ENCODE data around the gene RPS6KL1. TPM values are rescaled to one million over a fixed set of nuclear protein-coding genes. Genes with fewer than 3 reads are reported as not detected.

The RPS6KL1 gene
- total and polyA plus RNA-seq, 5 donors = 10.5 to 20.7 (median 17.2) TPM

DNA sequence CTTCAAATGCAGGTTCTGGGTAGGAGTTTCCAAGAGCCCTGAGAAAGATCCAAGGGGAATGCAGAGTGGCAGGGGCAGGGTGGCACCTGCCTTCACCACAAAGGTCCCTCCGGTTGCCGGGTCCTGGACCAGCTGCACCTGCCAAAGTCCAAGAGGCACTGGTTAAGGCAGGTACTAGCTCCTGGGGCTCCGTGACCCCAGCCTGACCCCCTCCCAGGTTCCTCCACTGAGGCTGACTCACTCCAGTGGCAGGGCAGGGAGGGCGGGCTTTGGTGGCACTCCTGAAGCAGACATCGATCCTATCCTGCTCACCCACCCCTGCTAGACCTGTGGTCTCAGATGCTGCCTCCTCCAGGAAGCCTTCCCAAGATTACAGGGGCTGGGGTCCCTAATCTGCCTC lies 11.4 kb downstream of the RPS6KL1 start:
- intact Hi-C loops (cut with DNase I) = loop anchor here in 3 of 4 donors (2.0 to 10.0 kb wide), 3 partner anchors 176 to 183 kb away; no protein-coding TSS in a partner anchor
- DNase-seq = peak in 1 of 3 donors; percentile 54

GRCh38 chr14:74911221-74911620 lies 11.8 kb downstream of the RPS6KL1 start:
- intact Hi-C loops (cut with DNase I) = loop anchor here in 2 of 4 donors (5.0 to 10.0 kb wide), 2 partner anchors 176 to 184 kb away; no protein-coding TSS in a partner anchor
- H3K4me1 ChIP-seq (ENCODE audit: control insufficient read depth, insufficient read depth, low read length) = peaks cover 25% of the 10 kb centered on the region

More for the DNA sequence above, 11.4 kb downstream of the RPS6KL1 start:
- 94% methylated on average over 5 of the region's 5 CpGs for WGBS
- H3K27me3 ChIP-seq (ENCODE audit: control insufficient read depth, insufficient read depth) = no peaks in the 10 kb centered on the region
- H3K4me1 ChIP-seq (ENCODE audit: control insufficient read depth, insufficient read depth, low read length) = peaks cover 25% of the 10 kb centered on the region
- no peaks in the 10 kb centered on the region for H3K9me3 ChIP-seq (ENCODE audit: control insufficient read depth, low read length)
- H3K4me3 ChIP-seq (ENCODE audit: low read length) = no peak overlapping the region
- no peak overlapping the region for H3K27ac ChIP-seq (ENCODE audit: low read length)
- ATAC-seq = no peak

DNA sequence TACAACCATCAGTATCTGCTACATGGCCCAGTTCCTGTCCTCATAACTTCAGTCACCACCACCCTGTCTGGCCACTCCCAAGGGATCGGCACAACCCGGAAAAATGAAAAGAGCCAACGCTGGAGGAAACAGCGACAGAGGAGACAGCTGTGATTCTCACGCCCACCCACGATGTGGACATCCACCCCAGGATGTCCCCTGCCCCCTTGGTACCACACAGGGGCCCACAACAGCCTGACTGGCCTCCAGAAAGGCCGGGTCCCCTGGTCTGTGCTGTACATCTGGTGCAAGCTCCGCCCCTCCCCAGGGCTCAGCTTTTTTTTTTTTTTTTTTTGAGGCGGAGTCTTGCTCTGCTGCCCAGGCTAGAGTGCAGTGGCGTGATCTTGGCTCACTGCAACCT lies 12.5 kb downstream of the RPS6KL1 start:
- Histone ChIP-seq H3K27ac (ENCODE audit: low read length) (no peak overlapping the region), H3K4me1 (ENCODE audit: control insufficient read depth, insufficient read depth, low read length) (peaks cover 24% of the 10 kb centered on the region), H3K4me3 (ENCODE audit: low read length) (no peak overlapping the region), H3K27me3 (ENCODE audit: control insufficient read depth, insufficient read depth) (no peaks in the 10 kb centered on the region), H3K9me3 (ENCODE audit: control insufficient read depth, low read length) (no peaks in the 10 kb centered on the region)
- WGBS = 54% methylated on average over 10 of the region's 10 CpGs
- ATAC-seq = no peak
- intact Hi-C loops (cut with DNase I) = loop anchor here in 2 of 4 donors (5.0 to 10.0 kb wide), 2 partner anchors 177 to 184 kb away; no protein-coding TSS in a partner anchor
- no peak for DNase-seq

More at GRCh38 chr14:74911221-74911620, 11.8 kb downstream of the RPS6KL1 start:
- WGBS = 96% methylated on average over 6 of the region's 6 CpGs
- Histone ChIP-seq H3K9me3 (ENCODE audit: control insufficient read depth, low read length) (no peaks in the 10 kb centered on the region), H3K27me3 (ENCODE audit: control insufficient read depth, insufficient read depth) (no peaks in the 10 kb centered on the region), H3K4me3 (ENCODE audit: low read length) (no peak overlapping the region), H3K27ac (ENCODE audit: low read length) (no peak overlapping the region)
- DNase-seq (peak in 1 of 3 donors; percentile 48), ATAC-seq (no peak)

DNA sequence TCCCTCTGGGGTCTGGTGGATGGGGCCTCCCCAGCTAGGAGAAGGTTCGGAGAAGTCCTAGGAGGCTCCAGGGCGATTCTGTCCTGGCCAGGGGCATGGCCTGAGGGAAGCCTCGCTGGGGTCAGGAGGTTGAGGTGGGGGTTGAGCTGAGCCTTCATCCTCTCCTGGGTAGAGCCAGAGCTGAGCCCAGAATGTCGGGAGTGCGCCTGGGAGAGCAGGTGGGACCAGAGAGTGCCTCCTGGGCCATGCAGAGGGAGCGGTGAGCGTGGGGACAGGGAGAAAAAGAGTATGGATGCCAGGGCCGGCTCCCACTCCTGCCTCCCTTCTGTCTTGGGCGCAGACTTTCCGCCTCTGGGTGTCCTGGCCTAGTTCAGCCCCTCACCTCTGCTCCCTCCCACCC lies 13.1 kb downstream of the RPS6KL1 start:
- no peaks in the 10 kb centered on the region for H3K27me3 ChIP-seq (ENCODE audit: control insufficient read depth, insufficient read depth)
- H3K27ac ChIP-seq (ENCODE audit: low read length) = no peak overlapping the region
- intact Hi-C loops (cut with DNase I) = loop anchor here in 2 of 4 donors (5.0 to 10.0 kb wide), 3 partner anchors 48 to 185 kb away; no protein-coding TSS in a partner anchor
- no peak overlapping the region for H3K4me3 ChIP-seq (ENCODE audit: low read length)
- 94% methylated on average over 10 of the region's 10 CpGs for WGBS
- ATAC-seq (no peak), DNase-seq (no peak)
- H3K4me1 ChIP-seq (ENCODE audit: control insufficient read depth, insufficient read depth, low read length) = peaks cover 24% of the 10 kb centered on the region
- H3K9me3 ChIP-seq (ENCODE audit: control insufficient read depth, low read length) = no peaks in the 10 kb centered on the region

DNA sequence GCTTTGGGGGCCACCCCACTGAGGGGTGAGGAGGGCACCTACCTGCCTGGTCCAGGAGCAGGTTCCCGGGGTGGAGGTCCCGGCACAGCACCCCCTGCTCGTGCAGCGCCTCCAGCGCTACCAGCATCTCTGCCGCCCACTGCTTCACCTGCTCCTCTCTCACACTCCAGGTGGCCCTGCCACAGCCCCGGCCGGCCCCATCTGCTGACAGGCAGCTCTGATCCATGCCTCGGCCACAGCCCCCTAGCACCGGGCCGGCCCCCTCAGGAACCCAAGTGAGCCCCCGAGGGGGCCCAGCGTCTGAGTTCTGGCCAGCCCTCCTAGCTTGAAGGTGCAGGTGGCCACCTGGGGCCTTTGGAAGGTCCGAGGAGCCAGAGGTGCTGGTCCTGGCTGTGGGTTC lies 13.6 kb downstream of the RPS6KL1 start:
- Histone ChIP-seq H3K27ac (ENCODE audit: low read length) (no peak overlapping the region), H3K4me3 (ENCODE audit: low read length) (no peak overlapping the region), H3K4me1 (ENCODE audit: control insufficient read depth, insufficient read depth, low read length) (peaks cover 24% of the 10 kb centered on the region), H3K9me3 (ENCODE audit: control insufficient read depth, low read length) (no peaks in the 10 kb centered on the region), H3K27me3 (ENCODE audit: control insufficient read depth, insufficient read depth) (no peaks in the 10 kb centered on the region)
- peak in 1 of 3 donors; percentile 66 for DNase-seq
- 93% methylated on average over 14 of the region's 14 CpGs for WGBS
- intact Hi-C loops (cut with DNase I) = loop anchor here in 2 of 4 donors (5.0 kb wide), 1 partner anchor 47 kb away; no protein-coding TSS in a partner anchor
- no peak for ATAC-seq

DNA sequence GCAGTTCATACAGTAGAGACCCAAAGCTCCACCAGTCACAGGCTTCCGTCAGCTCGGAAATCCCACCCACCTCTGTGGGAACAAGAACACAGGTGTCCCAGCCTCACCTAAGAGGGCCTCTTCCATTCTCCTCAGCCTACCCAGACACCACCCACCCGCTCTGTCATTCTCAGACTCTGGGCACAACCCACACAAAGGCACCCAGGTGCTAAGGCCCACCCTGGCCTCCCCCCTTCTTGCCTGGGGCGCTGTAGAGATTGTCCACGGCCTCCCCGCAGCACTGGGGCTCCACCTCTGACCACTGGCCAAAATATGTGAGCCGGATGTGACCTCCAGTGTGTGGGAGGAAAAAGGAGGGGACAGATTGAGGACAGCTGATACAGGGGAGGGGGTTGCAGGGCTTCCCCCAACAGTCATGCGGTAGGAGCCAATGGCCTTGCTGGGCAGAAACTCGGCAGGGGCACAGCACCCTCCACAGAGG lies 14.2 kb downstream of the RPS6KL1 start:
- Histone ChIP-seq H3K4me1 (ENCODE audit: control insufficient read depth, insufficient read depth, low read length) (peaks cover 22% of the 10 kb centered on the region), H3K27me3 (ENCODE audit: control insufficient read depth, insufficient read depth) (no peaks in the 10 kb centered on the region), H3K4me3 (ENCODE audit: low read length) (no peak overlapping the region), H3K27ac (ENCODE audit: low read length) (no peak overlapping the region), H3K9me3 (ENCODE audit: control insufficient read depth, low read length) (no peaks in the 10 kb centered on the region)
- intact Hi-C loops (cut with DNase I) = loop anchor here in 2 of 4 donors (5.0 kb wide), 1 partner anchor 47 kb away; no protein-coding TSS in a partner anchor
- WGBS = 64% methylated on average over 9 of the region's 9 CpGs
- ATAC-seq (peak; percentile 1 to 23), DNase-seq (peak in 1 of 3 donors; percentile 51)

- Histone ChIP-seq H3K27me3 (ENCODE audit: control insufficient read depth, insufficient read depth) (no peaks in the 10 kb centered on the region), H3K4me3 (ENCODE audit: low read length) (no peak overlapping the region), H3K4me1 (ENCODE audit: control insufficient read depth, insufficient read depth, low read length) (peaks cover 22% of the 10 kb centered on the region), H3K27ac (ENCODE audit: low read length) (no peak overlapping the region), H3K9me3 (ENCODE audit: control insufficient read depth, low read length) (no peaks in the 10 kb centered on the region)
- intact Hi-C loops (cut with DNase I) = loop anchor here in 2 of 4 donors (5.0 kb wide), 1 partner anchor 45 kb away; no protein-coding TSS in a partner anchor
- 14% methylated on average over 6 of the region's 6 CpGs for WGBS
- DNase-seq (peak in 2 of 3 donors; percentile 56 to 75), ATAC-seq (no peak)
Measured at GRCh38 chr14:74907744-74908143, 15.3 kb downstream of the RPS6KL1 start.

- Histone ChIP-seq H3K27me3 (ENCODE audit: control insufficient read depth, insufficient read depth) (no peaks in the 10 kb centered on the region), H3K9me3 (ENCODE audit: control insufficient read depth, low read length) (no peaks in the 10 kb centered on the region), H3K4me3 (ENCODE audit: low read length) (no peak overlapping the region), H3K27ac (ENCODE audit: low read length) (no peak overlapping the region), H3K4me1 (ENCODE audit: control insufficient read depth, insufficient read depth, low read length) (peaks cover 22% of the 10 kb centered on the region)
- intact Hi-C loops (cut with DNase I) = loop anchor here in 2 of 4 donors (5.0 kb wide), 1 partner anchor 45 kb away; no protein-coding TSS in a partner anchor
- no peak for DNase-seq
- 70% methylated on average over 12 of the region's 12 CpGs for WGBS
- ATAC-seq = peak in 1 of 2 donors; percentile 11
Measured at GRCh38 chr14:74906925-74907521, 16.0 kb downstream of the RPS6KL1 start.

GRCh38 chr14:74905595-74906142 lies 17.4 kb downstream of the RPS6KL1 start:
- DNase-seq (peak; percentile 76 to 93 (median 91)), ATAC-seq (peak; percentile 42 to 45)
- H3K27me3 ChIP-seq (ENCODE audit: control insufficient read depth, insufficient read depth) = no peaks in the 10 kb centered on the region
- intact Hi-C loops (cut with DNase I) = loop anchor here in 2 of 4 donors (5.0 kb wide), 1 partner anchor 43 kb away; no protein-coding TSS in a partner anchor
- no peaks in the 10 kb centered on the region for H3K9me3 ChIP-seq (ENCODE audit: control insufficient read depth, low read length)
- WGBS = 45% methylated on average over 14 of the region's 14 CpGs
- no peak overlapping the region for H3K4me3 ChIP-seq (ENCODE audit: low read length)
- H3K4me1 ChIP-seq (ENCODE audit: control insufficient read depth, insufficient read depth, low read length) = peaks cover 22% of the 10 kb centered on the region
- no peak overlapping the region for H3K27ac ChIP-seq (ENCODE audit: low read length)

DNA sequence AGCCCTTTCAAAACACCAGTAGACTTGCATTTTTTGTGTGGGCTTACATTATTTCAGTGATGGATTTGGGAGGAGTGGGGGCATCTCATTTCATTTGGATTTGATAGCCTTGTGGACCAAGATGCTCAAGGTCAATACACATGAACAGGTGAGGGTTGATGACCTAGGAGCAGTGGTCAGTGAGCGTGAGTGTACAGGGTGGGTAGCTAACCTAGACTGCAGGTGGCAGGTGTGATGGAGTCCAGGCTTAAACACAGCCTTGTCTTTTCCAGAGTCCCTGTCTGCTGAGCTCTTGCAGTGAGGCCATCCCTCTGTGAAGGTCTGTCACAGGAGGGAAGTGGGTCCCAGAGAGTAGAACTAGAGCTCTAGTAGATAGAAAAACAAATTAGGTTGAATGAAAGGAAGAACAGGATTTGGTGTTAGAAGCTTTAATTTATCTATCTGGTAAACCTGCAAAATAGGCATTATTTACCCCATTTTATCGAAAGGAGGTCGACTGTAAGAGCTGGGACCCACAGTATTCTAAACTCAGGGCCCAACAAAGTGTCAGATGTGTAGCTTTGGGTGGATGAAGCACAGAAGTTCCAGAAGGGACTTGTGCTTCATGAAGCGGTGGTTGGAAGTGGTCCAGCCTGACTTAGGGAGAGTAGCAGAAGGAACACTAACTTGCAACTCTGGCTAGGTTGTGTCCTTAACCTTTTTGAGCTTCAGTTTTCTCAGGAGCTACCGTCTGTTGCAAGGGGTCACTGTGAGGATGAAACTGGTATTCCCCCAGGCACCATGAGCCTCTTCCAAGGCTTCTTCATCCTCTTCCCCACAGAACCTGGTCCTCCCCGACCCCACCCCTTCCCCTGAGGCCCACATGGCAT lies 18.2 kb downstream of the RPS6KL1 start:
- Histone ChIP-seq H3K27me3 (ENCODE audit: control insufficient read depth, insufficient read depth) (no peaks in the 10 kb centered on the region), H3K4me3 (ENCODE audit: low read length) (no peak overlapping the region), H3K27ac (ENCODE audit: low read length) (no peak overlapping the region), H3K4me1 (ENCODE audit: control insufficient read depth, insufficient read depth, low read length) (peaks cover 22% of the 10 kb centered on the region), H3K9me3 (ENCODE audit: control insufficient read depth, low read length) (no peaks in the 10 kb centered on the region)
- WGBS = 76% methylated on average over 6 of the region's 6 CpGs
- ATAC-seq (no peak), DNase-seq (no peak)
- intact Hi-C loops (cut with DNase I) = loop anchor here in 3 of 4 donors (5.0 kb wide), 1 partner anchor 43 kb away; no protein-coding TSS in a partner anchor
